ENCODE data around the gene ATP6V0B.

ATP6V0B gene

GRCh38 chr1:43957407-43958040 is 17.2 kb upstream of the ATP6V0B start:
- H3K4me3 ChIP-seq (ENCODE audit: low read depth, low read length), result no peak overlapping the region
- no peak overlapping the region for H3K27ac ChIP-seq (ENCODE audit: low read depth, low read length)
- H3K4me1 ChIP-seq (ENCODE audit: control insufficient read depth, insufficient read depth, low read length, unreplicated experiment), result no peaks in the 10 kb centered on the region
- no peak overlapping the region for H2AFZ ChIP-seq (ENCODE audit: low read length, unreplicated experiment)
- H3K27me3 ChIP-seq (ENCODE audit: insufficient read depth, low read length), result no peaks in the 10 kb centered on the region
- H3K36me3 ChIP-seq (ENCODE audit: insufficient read depth, low read length), result no peaks in the 10 kb centered on the region; the same call in 1 of the 2 replicates
- peaks cover 2% of the 10 kb centered on the region for H3K79me2 ChIP-seq (ENCODE audit: control insufficient read depth, insufficient read depth, low read length, unreplicated experiment)

DNA sequence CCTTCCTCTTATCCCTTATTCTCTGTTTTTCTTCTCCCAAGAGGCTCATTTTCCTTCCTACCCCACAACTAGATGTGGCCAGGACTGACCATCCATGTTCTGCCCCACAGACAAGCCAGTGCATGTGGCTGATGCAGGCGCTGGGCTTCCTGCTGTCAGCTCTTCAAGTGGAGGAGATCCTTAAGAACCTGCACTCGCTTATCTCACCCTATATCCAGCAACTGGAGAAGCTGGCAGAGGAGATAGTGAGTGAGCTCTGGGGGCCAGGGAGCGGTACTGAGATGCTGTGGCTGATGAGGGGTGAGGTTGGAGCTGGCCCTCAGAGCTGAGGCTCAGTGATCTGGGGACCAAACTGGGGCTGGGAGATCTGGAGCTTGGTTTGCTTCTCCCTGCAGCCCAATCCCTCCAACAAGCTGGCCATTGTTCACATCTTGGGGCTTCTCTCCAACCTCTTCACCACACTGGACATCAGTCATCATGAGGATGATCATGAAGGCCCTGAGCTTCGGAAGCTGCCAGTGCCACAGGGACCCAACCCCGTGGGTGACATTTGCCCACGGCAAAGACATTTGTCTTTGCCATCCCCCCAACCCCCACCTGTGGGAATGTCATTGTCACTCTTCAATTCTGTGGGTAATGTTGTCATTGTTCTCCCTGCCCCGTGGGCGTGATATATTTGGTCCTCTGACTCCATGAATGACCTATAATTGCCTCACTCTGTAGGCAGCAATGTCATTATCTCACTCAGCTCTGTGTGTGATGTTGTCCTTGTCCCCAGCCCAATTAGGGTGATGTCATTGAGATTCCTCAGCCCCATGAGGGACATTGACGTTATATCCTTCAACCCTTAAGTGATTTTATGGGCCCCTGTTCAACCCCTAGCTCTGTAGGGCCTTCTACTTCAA is 16.2 kb upstream of the ATP6V0B start:
- Histone ChIP-seq H3K27ac (ENCODE audit: low read depth, low read length) (no peak overlapping the region), H3K36me3 (ENCODE audit: insufficient read depth, low read length) (no peaks in the 10 kb centered on the region; the same call in 1 of the 2 replicates), H3K4me3 (ENCODE audit: low read depth, low read length) (no peak overlapping the region), H3K27me3 (ENCODE audit: insufficient read depth, low read length) (no peaks in the 10 kb centered on the region), H3K79me2 (ENCODE audit: control insufficient read depth, insufficient read depth, low read length, unreplicated experiment) (no peaks in the 10 kb centered on the region), H3K4me1 (ENCODE audit: control insufficient read depth, insufficient read depth, low read length, unreplicated experiment) (no peaks in the 10 kb centered on the region), H2AFZ (ENCODE audit: low read length, unreplicated experiment) (no peak overlapping the region)

GRCh38 chr1:43960798-43961197 is 14.0 kb upstream of the ATP6V0B start:
- H3K36me3 ChIP-seq (ENCODE audit: insufficient read depth, low read length), result no peaks in the 10 kb centered on the region; the same call in 1 of the 2 replicates
- H3K27ac ChIP-seq (ENCODE audit: low read depth, low read length), result no peak overlapping the region
- no peaks in the 10 kb centered on the region for H3K79me2 ChIP-seq (ENCODE audit: control insufficient read depth, insufficient read depth, low read length, unreplicated experiment)
- no peak overlapping the region for H2AFZ ChIP-seq (ENCODE audit: low read length, unreplicated experiment)
- no peaks in the 10 kb centered on the region for H3K4me1 ChIP-seq (ENCODE audit: control insufficient read depth, insufficient read depth, low read length, unreplicated experiment)
- no peak overlapping the region for H3K4me3 ChIP-seq (ENCODE audit: low read depth, low read length)
- H3K27me3 ChIP-seq (ENCODE audit: insufficient read depth, low read length), result no peaks in the 10 kb centered on the region

DNA sequence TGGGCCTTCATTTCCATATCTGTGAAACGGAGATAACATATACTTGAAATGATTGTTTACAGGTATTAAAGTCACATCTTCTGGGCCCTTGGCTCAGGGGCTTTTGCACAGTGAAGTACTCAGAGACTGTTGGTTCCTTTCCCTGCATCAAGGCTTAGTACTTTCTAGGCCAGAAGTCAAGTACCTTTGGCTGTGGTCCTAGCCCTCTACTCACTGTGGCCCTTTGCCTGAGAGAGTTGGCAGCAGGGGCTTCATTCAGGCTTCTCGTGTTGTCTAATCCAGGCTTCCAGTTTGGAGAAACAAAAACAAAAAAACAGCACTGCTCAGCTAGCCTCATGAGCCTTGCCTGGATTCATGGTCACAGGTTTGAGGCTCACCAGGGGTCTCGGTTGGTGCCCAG is 13.1 kb upstream of the ATP6V0B start:
- no peaks in the 10 kb centered on the region; the same call in 1 of the 2 replicates for H3K36me3 ChIP-seq (ENCODE audit: insufficient read depth, low read length)
- H2AFZ ChIP-seq (ENCODE audit: low read length, unreplicated experiment), result no peak overlapping the region
- no peaks in the 10 kb centered on the region for H3K4me1 ChIP-seq (ENCODE audit: control insufficient read depth, insufficient read depth, low read length, unreplicated experiment)
- H3K27ac ChIP-seq (ENCODE audit: low read depth, low read length), result no peak overlapping the region
- H3K79me2 ChIP-seq (ENCODE audit: control insufficient read depth, insufficient read depth, low read length, unreplicated experiment), result no peaks in the 10 kb centered on the region
- H3K4me3 ChIP-seq (ENCODE audit: low read depth, low read length), result no peak overlapping the region
- no peaks in the 10 kb centered on the region for H3K27me3 ChIP-seq (ENCODE audit: insufficient read depth, low read length)

DNA sequence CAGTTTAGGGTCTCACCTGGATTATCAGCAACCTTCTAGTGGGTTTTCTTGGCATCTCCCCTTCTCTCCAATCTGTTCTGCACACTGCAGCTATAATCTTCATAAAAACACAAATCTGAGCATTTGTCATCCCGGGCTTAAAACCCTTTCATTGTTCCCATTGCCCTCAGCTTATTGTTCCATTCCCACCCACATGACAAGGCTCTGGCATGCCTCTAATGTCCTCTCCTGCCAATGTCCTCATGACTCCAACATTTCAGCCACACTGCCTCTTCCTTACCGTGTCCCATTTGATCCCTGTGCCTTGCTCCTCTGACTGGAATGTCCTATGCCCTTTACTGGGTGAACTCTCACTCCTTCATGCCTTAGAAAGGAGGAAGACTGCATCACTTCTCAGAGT is 12.4 kb upstream of the ATP6V0B start:
- no peak overlapping the region for H2AFZ ChIP-seq (ENCODE audit: low read length, unreplicated experiment)
- H3K27ac ChIP-seq (ENCODE audit: low read depth, low read length), result no peak overlapping the region
- no peaks in the 10 kb centered on the region for H3K79me2 ChIP-seq (ENCODE audit: control insufficient read depth, insufficient read depth, low read length, unreplicated experiment)
- no peak overlapping the region for H3K4me3 ChIP-seq (ENCODE audit: low read depth, low read length)
- no peaks in the 10 kb centered on the region for H3K4me1 ChIP-seq (ENCODE audit: control insufficient read depth, insufficient read depth, low read length, unreplicated experiment)
- H3K36me3 ChIP-seq (ENCODE audit: insufficient read depth, low read length), result no peaks in the 10 kb centered on the region; the same call in 1 of the 2 replicates
- H3K27me3 ChIP-seq (ENCODE audit: insufficient read depth, low read length), result no peaks in the 10 kb centered on the region

- Histone ChIP-seq H3K27ac (ENCODE audit: low read depth, low read length) (no peak overlapping the region), H3K79me2 (ENCODE audit: control insufficient read depth, insufficient read depth, low read length, unreplicated experiment) (no peaks in the 10 kb centered on the region), H3K4me1 (ENCODE audit: control insufficient read depth, insufficient read depth, low read length, unreplicated experiment) (no peaks in the 10 kb centered on the region), H2AFZ (ENCODE audit: low read length, unreplicated experiment) (no peak overlapping the region), H3K27me3 (ENCODE audit: insufficient read depth, low read length) (no peaks in the 10 kb centered on the region), H3K36me3 (ENCODE audit: insufficient read depth, low read length) (no peaks in the 10 kb centered on the region; the same call in 1 of the 2 replicates), H3K4me3 (ENCODE audit: low read depth, low read length) (no peak overlapping the region)
These were observed 11.8 kb upstream of the ATP6V0B start for GRCh38 chr1:43963006-43963405.

GRCh38 chr1:43963890-43964289 is 10.9 kb upstream of the ATP6V0B start:
- Histone ChIP-seq H3K79me2 (ENCODE audit: control insufficient read depth, insufficient read depth, low read length, unreplicated experiment) (no peaks in the 10 kb centered on the region), H3K4me1 (ENCODE audit: control insufficient read depth, insufficient read depth, low read length, unreplicated experiment) (no peaks in the 10 kb centered on the region), H3K36me3 (ENCODE audit: insufficient read depth, low read length) (no peaks in the 10 kb centered on the region; the same call in 1 of the 2 replicates), H3K27ac (ENCODE audit: low read depth, low read length) (no peak overlapping the region), H3K4me3 (ENCODE audit: low read depth, low read length) (no peak overlapping the region), H3K27me3 (ENCODE audit: insufficient read depth, low read length) (no peaks in the 10 kb centered on the region), H2AFZ (ENCODE audit: low read length, unreplicated experiment) (no peak overlapping the region)

- H3K4me3 ChIP-seq (ENCODE audit: low read depth, low read length), result no peak overlapping the region
- H3K27me3 ChIP-seq (ENCODE audit: insufficient read depth, low read length), result no peaks in the 10 kb centered on the region
- H3K4me1 ChIP-seq (ENCODE audit: control insufficient read depth, insufficient read depth, low read length, unreplicated experiment), result no peaks in the 10 kb centered on the region
- H3K36me3 ChIP-seq (ENCODE audit: insufficient read depth, low read length), result no peaks in the 10 kb centered on the region; the same call in 1 of the 2 replicates
- no peak overlapping the region for H3K27ac ChIP-seq (ENCODE audit: low read depth, low read length)
- H2AFZ ChIP-seq (ENCODE audit: low read length, unreplicated experiment), result no peak overlapping the region
- peaks cover 2% of the 10 kb centered on the region for H3K79me2 ChIP-seq (ENCODE audit: control insufficient read depth, insufficient read depth, low read length, unreplicated experiment)
These were observed 9.4 kb upstream of the ATP6V0B start for GRCh38 chr1:43965316-43965715.

- H3K27ac ChIP-seq (ENCODE audit: low read depth, low read length), result no peak overlapping the region
- H2AFZ ChIP-seq (ENCODE audit: low read length, unreplicated experiment), result no peak overlapping the region
- peaks cover 7% of the 10 kb centered on the region for H3K4me1 ChIP-seq (ENCODE audit: control insufficient read depth, insufficient read depth, low read length, unreplicated experiment)
- no peak overlapping the region for H3K4me3 ChIP-seq (ENCODE audit: low read depth, low read length)
- no peaks in the 10 kb centered on the region for H3K27me3 ChIP-seq (ENCODE audit: insufficient read depth, low read length)
- no peaks in the 10 kb centered on the region; the same call in 1 of the 2 replicates for H3K36me3 ChIP-seq (ENCODE audit: insufficient read depth, low read length)
- peaks cover 7% of the 10 kb centered on the region for H3K79me2 ChIP-seq (ENCODE audit: control insufficient read depth, insufficient read depth, low read length, unreplicated experiment)
These were observed 6.3 kb upstream of the ATP6V0B start for GRCh38 chr1:43968348-43968948.

- H3K79me2 ChIP-seq (ENCODE audit: control insufficient read depth, insufficient read depth, low read length, unreplicated experiment), result peaks cover 7% of the 10 kb centered on the region
These were observed 5.4 kb upstream of the ATP6V0B start for GRCh38 chr1:43969416-43969745.

More at GRCh38 chr1:43969416-43969745, 5.4 kb upstream of the ATP6V0B start:
- Histone ChIP-seq H2AFZ (ENCODE audit: low read length, unreplicated experiment) (no peak overlapping the region), H3K36me3 (ENCODE audit: insufficient read depth, low read length) (no peaks in the 10 kb centered on the region; the same call in 1 of the 2 replicates), H3K4me3 (ENCODE audit: low read depth, low read length) (no peak overlapping the region), H3K27me3 (ENCODE audit: insufficient read depth, low read length) (no peaks in the 10 kb centered on the region), H3K4me1 (ENCODE audit: control insufficient read depth, insufficient read depth, low read length, unreplicated experiment) (peaks cover 7% of the 10 kb centered on the region), H3K27ac (ENCODE audit: low read depth, low read length) (no peak overlapping the region)
